ENCODE data around the gene NADSYN1. TPM values are rescaled to one million over a fixed set of nuclear protein-coding genes. Genes with fewer than 3 reads are reported as not detected.
"Not testable (repeated sequence)": the region's sequence is repeated elsewhere in the genome, so short reads cannot be mapped to it uniquely, and the experiment has no call there.

The NADSYN1 gene
- total RNA-seq, 1 donor from 2014 or later, result 75.9 TPM

- H3K4me3 ChIP-seq, result no peak overlapping the region
- H3K27me3 ChIP-seq, result no peaks in the 10 kb centered on the region
- no peak for DNase-seq (ENCODE audit: extremely low spot score in 2 of 2)
- intact Hi-C loops (cut with DNase I), result no loop called here
- no peaks in the 10 kb centered on the region for H3K36me3 ChIP-seq
- H3K4me1 ChIP-seq, result no peaks in the 10 kb centered on the region
- H3K27ac ChIP-seq, result no peak overlapping the region
- TF ChIP-seq CTCF (IDR thresholded peaks at IDR 0.05) (no peak), POLR2AphosphoS5 (IDR thresholded peaks at IDR 0.05; ENCODE audit: insufficient read depth in 1 of 2, low read depth in 1 of 2) (no peak), POLR2A (IDR thresholded peaks at IDR 0.05) (no peak)
- H3K9me3 ChIP-seq, result no peaks in the 10 kb centered on the region
Observed at GRCh38 chr11:71519546-71519945, 66.5 kb downstream of the NADSYN1 start.

- H3K36me3 ChIP-seq, result no peaks in the 10 kb centered on the region
- TF ChIP-seq POLR2A (IDR thresholded peaks at IDR 0.05) (no peak), CTCF (IDR thresholded peaks at IDR 0.05) (no peak), POLR2AphosphoS5 (IDR thresholded peaks at IDR 0.05; ENCODE audit: insufficient read depth in 1 of 2, low read depth in 1 of 2) (no peak)
- no peak for DNase-seq (ENCODE audit: extremely low spot score in 2 of 2)
- intact Hi-C loops (cut with DNase I), result no loop called here
- no peaks in the 10 kb centered on the region for H3K9me3 ChIP-seq
- no peak overlapping the region for H3K4me3 ChIP-seq
- H3K27me3 ChIP-seq, result no peaks in the 10 kb centered on the region
- H3K27ac ChIP-seq, result no peak overlapping the region
- H3K4me1 ChIP-seq, result no peaks in the 10 kb centered on the region
Observed at GRCh38 chr11:71525188-71525937, 72.4 kb downstream of the NADSYN1 start.

- Histone ChIP-seq H3K4me3 (no peak overlapping the region), H3K9me3 (no peaks in the 10 kb centered on the region), H3K4me1 (no peaks in the 10 kb centered on the region), H3K27ac (no peak overlapping the region), H3K27me3 (no peaks in the 10 kb centered on the region), H3K36me3 (no peaks in the 10 kb centered on the region)
- TF ChIP-seq POLR2A (IDR thresholded peaks at IDR 0.05), result no peak
- TF ChIP-seq POLR2AphosphoS5 (IDR thresholded peaks at IDR 0.05; ENCODE audit: insufficient read depth in 1 of 2, low read depth in 1 of 2), result no peak
- no peak for TF ChIP-seq CTCF (IDR thresholded peaks at IDR 0.05)
- no peak for DNase-seq (ENCODE audit: extremely low spot score in 2 of 2)
- intact Hi-C loops (cut with DNase I), result no loop called here
Observed at GRCh38 chr11:71525938-71526495, 73.0 kb downstream of the NADSYN1 start.

DNA sequence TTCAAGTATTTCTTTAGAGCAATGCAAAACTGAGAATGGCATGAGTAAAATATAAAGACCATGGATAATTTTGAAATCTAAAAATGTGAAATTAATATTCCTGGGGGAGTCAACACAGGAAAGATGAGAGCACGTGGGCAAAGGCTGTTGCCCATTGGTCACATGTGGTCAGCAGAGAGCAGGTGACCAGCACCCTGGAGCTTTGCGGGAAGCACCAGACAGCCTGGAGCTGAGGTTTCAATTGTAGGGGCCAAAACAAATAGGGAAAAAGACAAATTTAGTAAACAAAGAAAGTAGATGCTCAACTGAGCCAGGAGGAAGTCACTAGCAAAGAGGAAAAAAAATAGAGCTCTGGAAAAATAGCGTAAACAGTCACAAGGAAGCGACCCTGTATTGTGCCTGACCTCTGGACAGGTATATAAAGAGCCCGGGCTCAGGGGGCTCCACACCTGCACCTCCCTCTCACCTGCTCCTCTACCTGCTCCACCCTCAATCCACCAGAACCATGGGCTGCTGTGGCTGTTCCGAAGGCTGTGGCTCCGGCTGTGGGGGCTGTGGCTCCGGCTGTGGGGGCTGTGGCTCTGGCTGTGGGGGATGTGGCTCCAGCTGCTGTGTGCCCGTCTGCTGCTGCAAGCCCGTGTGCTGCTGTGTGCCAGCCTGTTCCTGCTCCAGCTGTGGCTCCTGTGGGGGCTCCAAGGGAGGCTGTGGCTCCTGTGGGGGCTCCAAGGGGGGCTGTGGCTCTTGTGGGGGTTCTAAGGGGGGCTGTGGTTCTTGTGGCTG, 74.0 kb downstream of the NADSYN1 start, which contains the start of gene KRTAP5-7:
Gene KRTAP5-7, plus strand, starts transcription at position 472 of the 780 bp plus-strand sequence. Its CDS starts 34 bp downstream, at position 506.
- H3K4me3 ChIP-seq; H3K9me3 ChIP-seq; H3K27ac ChIP-seq; H3K27me3 ChIP-seq; intact Hi-C loops (cut with DNase I); H3K36me3 ChIP-seq; DNase-seq (ENCODE audit: extremely low spot score in 2 of 2); H3K4me1 ChIP-seq: not testable (repeated sequence)

- intact Hi-C loops (cut with DNase I), result no loop called here
- no peaks in the 10 kb centered on the region for H3K36me3 ChIP-seq
- no peak overlapping the region for H3K4me3 ChIP-seq
- TF ChIP-seq CTCF (IDR thresholded peaks at IDR 0.05), result no peak
- no peak for TF ChIP-seq POLR2A (IDR thresholded peaks at IDR 0.05)
- no peak for TF ChIP-seq POLR2AphosphoS5 (IDR thresholded peaks at IDR 0.05; ENCODE audit: insufficient read depth in 1 of 2, low read depth in 1 of 2)
- H3K27ac ChIP-seq, result no peak overlapping the region
- DNase-seq (ENCODE audit: extremely low spot score in 2 of 2), result no peak
- H3K27me3 ChIP-seq, result no peaks in the 10 kb centered on the region
- no peaks in the 10 kb centered on the region for H3K9me3 ChIP-seq
- H3K4me1 ChIP-seq, result no peaks in the 10 kb centered on the region
Observed at GRCh38 chr11:71527576-71528210, 74.7 kb downstream of the NADSYN1 start.
